ENCODE measurements around the gene UNC13A.

Gene UNC13A

DNA sequence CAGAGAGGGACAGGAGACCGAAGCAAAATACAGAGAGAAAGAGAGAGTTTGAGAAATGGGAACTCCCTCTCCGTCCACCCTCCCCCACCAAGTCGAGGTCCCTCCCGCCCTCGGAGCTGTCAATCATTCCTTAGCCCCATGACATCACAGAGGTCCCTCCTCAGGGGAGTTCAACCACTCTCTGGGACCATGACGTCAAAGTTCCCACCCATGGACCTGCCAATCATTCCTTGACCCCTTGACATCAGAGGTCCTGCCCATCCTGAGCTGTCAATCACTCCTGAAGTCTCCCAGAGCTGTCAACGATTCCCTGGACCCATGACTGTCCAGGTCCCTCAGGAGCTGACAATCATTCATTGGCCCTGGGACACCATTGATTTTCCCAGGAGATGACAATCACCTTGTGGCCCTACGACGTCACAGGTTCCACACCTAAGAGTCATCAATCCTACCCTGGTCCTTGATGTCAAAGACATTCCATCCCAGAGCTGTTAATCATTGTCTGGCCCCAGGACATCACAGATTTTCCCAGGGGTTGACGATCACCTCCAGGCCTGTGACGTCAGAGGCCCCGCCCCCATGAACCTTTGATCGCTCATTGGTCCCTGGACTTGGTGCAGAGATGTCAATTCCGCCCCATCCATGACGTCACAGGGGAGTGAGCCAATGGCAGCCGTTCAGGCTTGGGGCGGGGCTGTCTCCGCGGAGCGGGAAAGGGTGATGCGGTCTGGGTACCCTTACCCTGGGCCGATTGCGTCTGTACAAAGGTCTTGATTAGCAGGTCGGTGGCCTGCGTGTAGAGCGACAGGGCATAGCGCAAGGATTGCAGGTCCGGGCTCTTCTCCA lies 71.0 kb downstream of the UNC13A start:
- no peak overlapping the region for H3K27ac ChIP-seq
- TF ChIP-seq ZFX (IDR thresholded peaks at IDR 0.05): no peak
- TF ChIP-seq, protein P1, sequence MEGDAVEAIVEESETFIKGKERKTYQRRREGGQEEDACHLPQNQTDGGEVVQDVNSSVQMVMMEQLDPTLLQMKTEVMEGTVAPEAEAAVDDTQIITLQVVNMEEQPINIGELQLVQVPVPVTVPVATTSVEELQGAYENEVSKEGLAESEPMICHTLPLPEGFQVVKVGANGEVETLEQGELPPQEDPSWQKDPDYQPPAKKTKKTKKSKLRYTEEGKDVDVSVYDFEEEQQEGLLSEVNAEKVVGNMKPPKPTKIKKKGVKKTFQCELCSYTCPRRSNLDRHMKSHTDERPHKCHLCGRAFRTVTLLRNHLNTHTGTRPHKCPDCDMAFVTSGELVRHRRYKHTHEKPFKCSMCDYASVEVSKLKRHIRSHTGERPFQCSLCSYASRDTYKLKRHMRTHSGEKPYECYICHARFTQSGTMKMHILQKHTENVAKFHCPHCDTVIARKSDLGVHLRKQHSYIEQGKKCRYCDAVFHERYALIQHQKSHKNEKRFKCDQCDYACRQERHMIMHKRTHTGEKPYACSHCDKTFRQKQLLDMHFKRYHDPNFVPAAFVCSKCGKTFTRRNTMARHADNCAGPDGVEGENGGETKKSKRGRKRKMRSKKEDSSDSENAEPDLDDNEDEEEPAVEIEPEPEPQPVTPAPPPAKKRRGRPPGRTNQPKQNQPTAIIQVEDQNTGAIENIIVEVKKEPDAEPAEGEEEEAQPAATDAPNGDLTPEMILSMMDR (conservative IDR thresholded peaks at IDR 0.05): no peak

DNA sequence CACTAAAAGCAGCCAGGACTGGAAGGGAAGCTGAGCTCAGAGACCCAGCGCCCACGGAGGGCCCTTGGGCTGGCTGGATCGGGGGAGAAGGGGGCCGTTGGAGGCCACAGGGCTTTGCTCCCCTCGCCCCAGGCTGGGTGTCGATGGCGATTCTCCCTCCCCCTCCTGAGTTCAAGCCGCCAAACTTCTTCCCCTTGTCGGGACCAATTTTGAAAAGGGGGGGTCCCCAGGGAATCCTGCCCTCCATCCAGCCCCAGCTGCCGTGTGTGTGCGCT lies 71.5 kb downstream of the UNC13A start:
- H3K27ac ChIP-seq: no peak overlapping the region
- TF ChIP-seq, protein P1 (conservative IDR thresholded peaks at IDR 0.05): no peak
- TF ChIP-seq ZFX (IDR thresholded peaks at IDR 0.05): no peak

DNA sequence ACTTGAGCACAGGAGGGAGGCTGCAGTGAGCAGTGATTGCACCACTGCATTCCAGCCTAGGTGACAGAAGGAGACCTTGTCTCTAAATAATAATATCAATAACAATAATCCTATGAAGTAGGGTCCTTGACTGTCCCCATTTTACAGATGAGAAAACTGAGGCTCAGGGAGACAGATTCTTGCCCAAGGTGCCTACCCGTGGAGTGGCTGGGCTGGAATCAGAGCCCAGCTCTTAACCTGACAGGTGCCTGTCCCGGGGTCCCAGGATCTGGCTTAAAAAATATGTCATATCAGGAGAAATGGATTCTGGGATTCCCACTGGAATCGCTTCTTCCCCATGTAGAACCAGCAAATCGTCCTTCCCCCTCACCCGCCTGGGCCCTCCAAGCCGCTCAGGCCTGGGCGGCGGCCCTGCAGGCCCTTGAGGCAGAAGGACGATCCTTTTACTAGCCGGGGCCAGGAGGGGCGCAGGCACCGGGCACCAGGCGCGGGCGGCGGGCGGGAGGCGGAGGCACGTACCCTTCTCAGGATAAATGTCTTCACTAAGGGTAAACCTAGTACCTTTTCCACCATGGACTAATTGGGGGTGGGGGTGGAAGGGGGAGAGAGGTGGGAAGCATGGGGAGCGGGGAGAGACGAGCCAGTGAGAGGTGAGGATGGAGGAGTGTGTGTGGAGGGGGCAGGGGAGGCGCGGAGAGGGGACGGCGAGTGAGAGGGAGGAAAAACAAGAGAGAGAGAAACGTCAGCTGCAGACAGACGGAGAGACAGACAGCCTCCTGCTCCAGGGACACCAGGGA lies 72.1 kb downstream of the UNC13A start:
- TF ChIP-seq ZFX (IDR thresholded peaks at IDR 0.05): no peak
- TF ChIP-seq, protein P1 (conservative IDR thresholded peaks at IDR 0.05): no peak
- no peak overlapping the region for H3K27ac ChIP-seq

DNA sequence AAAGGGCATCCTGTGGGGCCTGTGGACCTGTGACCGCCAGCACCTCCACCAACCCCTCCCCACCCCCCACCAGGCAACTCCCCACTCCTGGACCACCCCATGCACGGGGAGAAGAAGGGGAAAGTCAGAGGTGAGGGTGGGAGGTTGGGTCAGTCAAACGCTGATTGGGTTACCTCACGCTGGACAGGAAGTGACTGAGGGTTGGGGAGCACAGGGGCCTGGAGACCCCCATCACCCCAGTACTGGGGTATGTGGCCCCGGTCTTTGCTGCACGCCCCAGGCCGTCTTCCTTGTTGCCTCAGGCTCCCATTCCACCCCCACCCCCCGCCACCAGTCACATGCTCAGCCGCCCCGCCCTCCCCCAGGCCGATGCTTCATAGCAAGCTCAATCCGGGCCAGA lies 73.7 kb downstream of the UNC13A start:
- no peak for TF ChIP-seq ZFX (IDR thresholded peaks at IDR 0.05)
- TF ChIP-seq, protein P1 (conservative IDR thresholded peaks at IDR 0.05): no peak
- no peak overlapping the region for H3K27ac ChIP-seq

DNA sequence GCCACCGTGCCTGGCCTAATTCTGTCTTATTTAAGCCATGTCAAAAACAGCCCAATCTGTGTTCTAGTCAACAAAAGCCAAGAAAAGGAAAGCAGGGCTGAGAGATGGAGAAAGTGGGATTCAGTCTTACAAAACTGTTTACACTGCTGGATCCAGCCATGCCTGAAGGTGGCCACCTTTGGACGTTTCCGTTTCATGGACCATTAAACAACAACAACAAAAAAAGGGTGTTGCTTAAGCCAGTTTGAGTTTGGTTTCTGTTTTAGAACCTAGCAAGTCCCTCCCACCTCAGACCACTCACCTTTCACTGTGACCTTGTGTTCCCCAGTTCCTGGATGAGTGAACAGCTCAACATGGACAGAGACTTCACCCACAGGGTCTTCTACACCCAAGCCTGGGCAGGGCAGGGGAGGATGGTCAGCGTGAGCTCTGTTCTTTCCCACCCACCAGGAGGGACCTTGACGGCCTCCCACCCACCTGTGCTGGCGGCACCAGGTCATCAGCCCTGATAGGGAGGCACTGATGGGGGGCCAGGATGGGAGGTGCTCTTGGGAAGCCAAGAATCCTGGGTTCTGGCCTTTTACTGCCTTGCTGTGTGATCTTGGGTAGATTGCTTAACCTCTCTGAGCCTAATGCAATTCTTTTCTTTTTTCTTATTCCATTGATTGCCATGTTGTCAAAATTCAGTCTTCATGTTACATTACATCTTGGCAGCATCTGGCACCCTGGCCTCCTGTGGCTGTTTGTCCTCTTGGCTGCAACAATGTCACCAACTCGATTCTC lies 76.5 kb downstream of the UNC13A start:
- TF ChIP-seq, protein P1 (conservative IDR thresholded peaks at IDR 0.05): no peak
- no peak for TF ChIP-seq ZFX (IDR thresholded peaks at IDR 0.05)
- H3K27ac ChIP-seq: no peak overlapping the region

DNA sequence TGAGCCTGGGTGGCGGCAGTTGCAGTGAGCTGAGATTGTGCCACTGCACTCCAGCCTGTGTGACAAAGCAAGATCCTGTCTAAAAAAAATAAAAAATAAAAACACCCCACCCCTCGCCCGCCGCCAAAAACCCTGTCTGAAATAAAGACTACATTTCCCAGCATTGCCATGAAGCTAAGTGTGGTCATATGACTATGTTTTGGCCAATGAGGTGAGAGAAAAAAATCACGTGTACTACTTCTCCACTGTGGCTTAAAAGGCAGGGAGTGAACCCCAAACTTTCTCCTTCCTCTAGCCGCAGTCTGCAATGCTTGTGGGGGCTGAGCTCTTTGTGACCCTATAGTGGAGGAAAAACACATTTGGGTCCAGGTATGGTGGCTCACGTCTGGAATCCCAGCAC lies 77.8 kb downstream of the UNC13A start:
- H3K27ac ChIP-seq: no peak overlapping the region
- TF ChIP-seq ZFX (IDR thresholded peaks at IDR 0.05): no peak
- TF ChIP-seq, protein P1 (conservative IDR thresholded peaks at IDR 0.05): no peak
